GM12878 (cell line): ENCODE measurements around the gene EFNA3.

Experiments
- BCL11A ChIP-seq: IDR thresholded peaks from 2 replicates; pipeline ENCODE4 v1.6.1; 2011; ENCODE audit warnings: low read depth, low read length
- CBX3 ChIP-seq: fragments of 200-600 bp; sonication (generic); IDR thresholded peaks from 2 replicates; pipeline ENCODE4 v1.6.1; 2016; ENCODE audit warnings: low read depth, borderline replicate concordance
- CHD2 ChIP-seq: IDR thresholded peaks from 2 replicates; pipeline ENCODE4 v1.6.1; 2011; ENCODE audit warnings: low read depth, low read length, improper control_type of control experiment, borderline replicate concordance
- CTCF ChIP-seq, 3 experiments: IDR thresholded peaks in 2 of 3; conservative IDR thresholded peaks in 1 of 3; 2 replicates each; pipeline ENCODE4 v1.5.1; 2011; ENCODE audit warnings: low read depth in 3 of 3, low read length in 3 of 3, mild to moderate bottlenecking in 3 of 3, control low read depth in 2 of 3, moderate library complexity in 2 of 3, inconsistent platforms in 1 of 3, mixed read lengths in 1 of 3; ENCODE audit not compliant: control insufficient read depth in 2 of 3, insufficient read depth in 1 of 3; ENCODE audit errors: extremely low read depth in 1 of 3
- E2F8 ChIP-seq: fragments of 450-650 bp; IDR thresholded peaks from 2 replicates; pipeline ENCODE4 v1.6.1; 2018; ENCODE audit warnings: mild to moderate bottlenecking, low read depth, moderate library complexity; ENCODE audit not compliant: partially characterized antibody
- EZH2 ChIP-seq: IDR thresholded peaks from 2 replicates; pipeline ENCODE4 v1.6.1; 2012; ENCODE audit warnings: low read depth, mild to moderate bottlenecking, control low read depth, inconsistent platforms, low read length, borderline replicate concordance; ENCODE audit not compliant: control insufficient read depth
- NFIC ChIP-seq: IDR thresholded peaks from 2 replicates; pipeline ENCODE4 v1.6.1; 2012; ENCODE audit warnings: low read depth, mild to moderate bottlenecking, inconsistent platforms, low read length, moderate library complexity
- RUNX3 ChIP-seq: IDR thresholded peaks from 2 replicates; pipeline ENCODE4 v1.6.1; 2012; ENCODE audit warnings: low read length, inconsistent platforms
- SREBF2 ChIP-seq: IDR thresholded peaks from 2 replicates; pipeline ENCODE4 v1.6.1; 2012; ENCODE audit warnings: mild to moderate bottlenecking, low read length
- USF2 ChIP-seq: IDR thresholded peaks from 2 replicates; pipeline ENCODE4 v1.6.1; 2011; ENCODE audit warnings: low read depth, low read length, improper control_type of control experiment, borderline replicate concordance
- ZBED1 ChIP-seq: IDR thresholded peaks from 2 replicates; pipeline ENCODE4 v1.6.1; 2016; ENCODE audit warnings: borderline replicate concordance
- ZBTB11 ChIP-seq: fragments of 450-650 bp; formaldehyde crosslinking; IDR thresholded peaks from 2 replicates; pipeline ENCODE4 v1.5.0; 2022; ENCODE audit warnings: mild to moderate bottlenecking, missing genetic modification characterization
- ZBTB33 ChIP-seq: fragments of 450-650 bp; IDR thresholded peaks from 2 replicates; pipeline ENCODE4 v1.6.1; 2017; ENCODE audit warnings: mild to moderate bottlenecking

GRCh38 chr1:155113450-155113980 is 34.9 kb downstream of the EFNA3 start:
- TF ChIP-seq E2F8 = no peak
- TF ChIP-seq EZH2 = no peak
- TF ChIP-seq BCL11A = no peak
- TF ChIP-seq CBX3 = no peak
- TF ChIP-seq RUNX3 = no peak
- no peak for TF ChIP-seq CHD2
- no peak for TF ChIP-seq USF2
- no peak for TF ChIP-seq ZBTB11 (CRISPR knock-in tag)
- TF ChIP-seq ZBTB33 = no peak
- TF ChIP-seq CTCF (IDR thresholded peaks at IDR 0.05 in 2 of 3, conservative IDR thresholded peaks at IDR 0.05 in 1 of 3; ENCODE audit: control insufficient read depth in 2 of 3, extremely low read depth in 1 of 3, insufficient read depth in 1 of 3, low read depth in 3 of 3, low read length in 3 of 3) = no peak
- TF ChIP-seq SREBF2 = no peak
- TF ChIP-seq ZBED1 = no peak
- TF ChIP-seq NFIC = no peak
